Activated CD4-positive, CD25-positive, alpha-beta regulatory T cell (primary cell): Measurements from ENCODE around the gene ZNF280B.
"Not testable (repeated sequence)": the region's sequence is repeated elsewhere in the genome, so short reads cannot be mapped to it uniquely, and the experiment has no call there.

Source experiments
- DNase-seq, 4 experiments: peaks; one replicate each; lab custom pipeline; 2025; lab: John Stamatoyannopoulos, UW

The ZNF280B gene

DNA sequence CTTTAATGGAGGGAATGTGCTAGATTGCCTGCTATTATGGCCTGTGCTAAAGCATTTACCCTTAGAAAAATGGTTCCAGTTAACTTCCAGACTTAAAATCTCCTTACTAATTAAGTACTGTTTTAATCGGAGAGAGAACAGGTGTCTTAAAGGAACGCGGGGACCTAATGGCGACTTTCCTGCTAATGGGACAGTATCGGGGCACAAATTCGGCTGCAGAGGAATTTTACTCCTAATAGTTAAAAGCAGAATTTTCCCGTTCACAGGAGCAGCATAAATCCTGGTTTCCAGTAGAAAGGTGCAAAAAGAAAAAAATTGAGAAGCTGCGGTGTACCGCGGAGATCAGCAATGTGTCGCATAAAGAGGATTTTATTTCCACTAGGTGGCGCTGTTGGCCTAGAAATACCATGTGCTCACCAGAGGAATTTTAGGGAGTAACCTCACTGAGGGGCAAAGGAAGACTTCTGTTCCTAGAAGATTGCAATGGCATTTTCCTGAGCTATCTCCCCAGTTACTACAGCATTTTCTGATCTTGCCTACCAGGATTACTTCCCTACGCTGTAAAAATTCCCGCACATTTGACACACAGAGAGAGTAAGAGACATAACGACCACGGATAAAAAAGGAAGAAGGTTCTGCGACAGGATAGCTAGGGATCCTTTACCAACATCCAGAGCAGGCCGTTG lies 44.5 kb downstream of the ZNF280B start:
- peak in 3 of 4 experiments; percentile 3 to 13 (median 7) for DNase-seq

DNA sequence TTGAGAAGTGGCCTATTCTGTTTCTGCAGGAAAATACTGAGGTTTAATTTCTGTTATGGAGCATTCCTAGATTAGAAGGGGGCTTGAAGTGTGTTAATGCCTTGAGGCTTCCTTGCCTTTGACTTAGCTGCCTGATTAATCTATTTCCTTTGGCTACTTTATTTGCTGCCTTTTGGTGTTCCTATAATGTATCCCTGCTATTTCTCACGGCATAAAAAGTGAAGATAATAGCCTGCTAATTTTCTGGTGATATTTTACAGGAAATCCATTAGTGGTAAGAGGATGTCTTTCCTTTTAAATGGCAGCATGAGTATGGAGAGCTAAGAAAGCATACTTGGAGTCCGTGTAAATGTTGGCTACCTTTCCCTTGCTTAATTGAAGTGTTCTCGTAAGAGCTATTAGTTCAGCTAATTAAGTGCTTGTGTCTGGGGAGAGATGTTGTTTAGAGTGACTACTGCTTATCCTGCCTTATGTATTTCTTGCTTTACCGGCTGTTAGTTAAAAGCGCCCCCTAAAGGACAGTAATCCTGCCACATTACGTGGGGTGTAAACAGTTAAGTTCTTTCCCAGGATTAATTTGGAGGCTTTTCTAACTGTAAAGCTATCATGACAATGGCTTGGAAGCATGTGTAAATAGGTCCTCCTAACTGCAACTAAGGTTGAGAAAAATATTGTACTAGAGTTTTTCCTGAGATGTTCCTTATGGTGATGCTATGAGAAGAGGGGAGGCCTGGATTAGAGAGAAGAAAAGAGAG lies 45.6 kb downstream of the ZNF280B start:
- DNase-seq = no peak

- no peak for DNase-seq
Observed at GRCh38 chr22:22461583-22461982, 47.0 kb downstream of the ZNF280B start.

- no peak for DNase-seq
Observed at GRCh38 chr22:22461111-22461510, 47.4 kb downstream of the ZNF280B start.

GRCh38 chr22:22460635-22461034 lies 47.9 kb downstream of the ZNF280B start:
- no peak for DNase-seq

DNA sequence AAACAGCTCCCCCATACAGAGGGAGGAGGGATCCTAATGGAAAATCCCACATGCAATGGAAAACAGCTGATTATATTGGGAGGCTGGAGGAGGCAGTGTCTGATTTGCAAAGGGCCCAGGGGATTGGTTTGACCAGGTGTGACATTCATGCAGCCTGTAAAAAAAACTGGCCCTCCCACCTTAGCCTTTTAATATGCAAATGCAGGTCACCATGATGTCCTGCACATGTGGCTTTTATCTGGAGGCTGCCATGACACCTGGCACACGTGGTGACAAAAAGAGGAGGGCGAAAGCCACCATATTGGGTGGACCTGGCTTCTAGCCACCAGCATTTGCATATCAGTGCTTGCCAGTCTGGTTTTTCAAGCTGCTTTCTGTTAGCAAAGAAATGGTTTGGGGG lies 48.5 kb downstream of the ZNF280B start:
- no peak for DNase-seq

- no peak for DNase-seq
Observed at GRCh38 chr22:22458896-22459588, 49.5 kb downstream of the ZNF280B start.

GRCh38 chr22:22458387-22458786 lies 50.2 kb downstream of the ZNF280B start:
- no peak for DNase-seq

DNA sequence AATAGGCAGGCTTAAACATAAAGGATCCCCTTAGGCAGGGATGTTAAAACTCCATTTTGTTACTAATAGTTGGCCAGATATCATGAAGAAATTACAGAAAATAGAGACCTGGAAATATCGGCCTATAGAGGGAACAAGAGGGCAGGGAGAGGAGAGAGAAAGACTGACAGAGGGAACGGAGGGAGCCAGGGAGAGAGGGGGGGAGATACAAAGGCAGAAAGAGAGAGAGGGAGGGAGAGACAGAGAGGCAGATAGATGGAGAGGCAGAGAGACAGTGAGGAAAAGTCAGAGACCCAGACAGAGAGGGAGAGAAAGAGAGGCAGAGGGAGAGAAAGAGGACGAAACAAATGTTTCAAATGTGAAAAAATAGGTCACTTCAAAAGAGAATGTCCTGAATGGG lies 53.5 kb downstream of the ZNF280B start:
- DNase-seq = no peak

GRCh38 chr22:22452996-22453686 lies 55.4 kb downstream of the ZNF280B start:
- no peak for DNase-seq

DNA sequence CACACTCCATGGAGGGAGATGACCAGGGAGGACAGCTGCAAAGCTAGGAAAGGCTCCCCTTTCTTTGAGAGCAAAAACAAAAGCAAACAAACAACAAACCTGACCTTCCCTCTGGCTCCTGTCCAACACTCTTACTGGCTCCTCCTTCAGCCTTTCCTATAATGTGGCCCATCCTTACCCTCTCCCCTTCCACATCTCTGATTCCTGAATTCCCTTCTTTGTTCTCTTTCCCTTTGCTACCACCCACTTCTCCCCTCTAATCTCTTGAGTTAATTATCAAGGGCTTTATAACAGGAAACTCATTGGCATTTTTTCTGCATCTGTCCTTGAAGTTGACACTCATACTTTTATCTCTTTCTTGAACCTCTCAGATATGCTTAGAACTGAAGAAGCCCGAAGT lies 56.3 kb downstream of the ZNF280B start:
- DNase-seq = no peak

- DNase-seq = no peak
Observed at GRCh38 chr22:22450343-22450839, 58.2 kb downstream of the ZNF280B start.

DNA sequence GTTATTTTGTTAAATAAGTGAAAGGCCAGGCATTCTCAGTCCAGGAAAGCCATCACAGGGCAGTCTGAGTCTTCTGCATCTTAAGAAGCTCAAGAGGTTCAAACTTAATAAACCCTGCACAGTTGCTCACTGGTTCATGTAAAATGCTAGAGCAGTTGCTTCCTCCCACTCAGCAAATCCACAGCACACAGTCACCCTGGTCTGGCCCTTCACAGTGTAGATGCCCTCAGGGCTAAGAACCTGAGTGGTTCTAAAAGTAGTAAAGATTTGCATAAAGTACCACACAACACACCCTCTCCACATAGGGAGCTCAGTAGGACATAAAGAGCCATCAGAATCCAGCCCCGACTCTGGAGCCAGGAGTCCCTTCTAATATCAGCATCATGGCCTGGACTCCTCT lies 58.7 kb downstream of the ZNF280B start:
- no peak for DNase-seq

DNA sequence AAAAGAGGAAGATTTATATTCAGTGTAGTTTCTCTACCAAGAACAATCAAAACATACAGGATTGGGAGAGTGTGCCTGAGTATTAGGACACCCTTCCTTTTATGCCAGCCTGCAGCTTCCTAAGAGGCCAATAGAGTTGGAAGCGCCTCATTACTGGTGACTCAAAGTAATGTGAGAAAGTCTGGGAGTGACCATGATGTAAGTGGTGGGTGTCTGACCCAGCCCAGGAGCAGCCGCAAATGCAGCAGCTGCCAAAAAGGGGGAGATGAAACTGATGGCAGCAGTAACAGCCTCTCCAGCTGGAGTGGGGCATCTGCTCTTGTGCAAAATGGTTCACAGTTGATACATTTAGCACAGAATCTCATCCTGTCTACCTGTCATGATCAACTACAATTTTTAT lies 62.0 kb downstream of the ZNF280B start:
- DNase-seq = no peak

- not testable (repeated sequence) for DNase-seq
Observed at GRCh38 chr22:22444007-22444589, 64.4 kb downstream of the ZNF280B start.

DNA sequence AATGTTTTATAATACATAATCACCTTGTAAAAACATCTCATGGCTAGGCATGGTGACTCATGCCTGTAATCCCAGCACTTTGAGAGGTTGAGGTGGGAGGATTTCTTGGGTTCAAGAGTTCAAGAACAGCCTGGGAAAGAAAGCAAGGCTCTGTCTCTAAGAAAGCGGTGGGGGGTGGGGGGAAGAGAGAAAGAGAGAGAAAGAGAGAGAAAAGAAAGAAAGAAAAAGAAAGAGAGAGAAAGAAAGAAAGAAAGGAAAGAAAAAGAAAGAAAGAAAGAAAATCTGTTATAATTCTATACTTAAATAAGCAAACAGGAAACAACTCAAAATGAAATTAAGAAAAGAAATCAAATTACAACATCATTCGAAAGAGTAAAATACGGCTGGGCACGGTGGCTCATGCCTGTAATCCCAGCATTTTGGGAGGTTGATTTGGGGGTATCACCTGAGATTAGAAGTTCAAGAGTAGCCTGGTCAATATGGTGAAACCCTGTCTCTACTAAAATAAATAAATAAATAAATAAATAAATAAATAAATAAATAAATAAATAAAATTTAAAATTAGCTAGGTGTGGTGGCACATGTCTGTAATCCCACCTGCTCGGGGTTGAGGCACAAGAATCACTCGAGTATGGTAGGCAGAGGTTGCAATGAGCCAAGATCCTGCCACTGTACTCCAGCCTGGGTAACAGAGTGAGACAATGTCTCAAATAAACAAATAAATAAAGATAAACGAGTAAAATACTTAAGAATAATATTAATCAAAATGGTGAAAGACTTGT lies 65.4 kb downstream of the ZNF280B start:
- no peak for DNase-seq

DNA sequence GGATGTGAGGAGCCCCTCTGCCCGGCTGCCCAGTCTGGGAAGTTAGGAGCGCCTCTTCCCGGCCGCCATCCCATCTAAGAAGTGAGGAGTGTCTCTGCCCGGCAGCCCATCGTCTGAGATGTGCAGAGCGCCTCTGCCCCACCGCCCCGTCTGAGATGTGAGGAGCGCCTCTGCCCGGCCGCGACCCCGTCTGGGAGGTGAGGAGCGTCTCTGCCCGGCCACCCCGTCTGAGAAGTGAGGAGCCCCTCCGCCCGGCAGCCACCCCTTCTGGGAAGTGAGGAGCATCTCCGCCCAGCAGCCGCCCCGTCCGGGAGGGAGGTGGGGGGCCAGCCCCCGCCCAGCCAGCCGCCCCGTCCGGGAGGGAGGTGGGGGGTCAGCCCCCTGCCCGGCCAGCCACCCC lies 66.9 kb downstream of the ZNF280B start:
- not testable (repeated sequence) for DNase-seq

DNA sequence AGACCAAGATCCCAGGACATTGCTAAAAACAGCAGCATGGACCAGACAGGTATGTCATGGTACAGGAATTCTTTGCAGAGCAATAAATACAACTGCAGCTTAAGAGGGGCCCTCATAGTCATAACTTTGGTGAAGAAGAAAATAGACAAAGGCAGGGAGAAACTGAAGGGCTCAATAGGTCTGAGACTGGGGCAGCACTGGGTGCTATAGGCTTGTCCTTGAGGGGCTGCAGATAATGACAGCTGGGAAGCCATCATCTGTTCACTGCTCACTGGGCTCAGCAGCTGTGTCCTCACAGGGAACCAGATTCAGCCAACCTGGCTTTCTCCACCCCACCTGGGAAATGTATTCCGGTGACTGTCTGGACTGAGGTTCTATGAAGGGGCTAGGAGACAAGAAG lies 68.4 kb downstream of the ZNF280B start:
- DNase-seq = no peak
